Measurements from ENCODE around the gene C19orf25.

C19orf25 gene

GRCh38 chr19:1466461-1467214 is 12.4 kb downstream of the C19orf25 start:
- DNase-seq (ENCODE audit: low spot score) = no peak

DNA sequence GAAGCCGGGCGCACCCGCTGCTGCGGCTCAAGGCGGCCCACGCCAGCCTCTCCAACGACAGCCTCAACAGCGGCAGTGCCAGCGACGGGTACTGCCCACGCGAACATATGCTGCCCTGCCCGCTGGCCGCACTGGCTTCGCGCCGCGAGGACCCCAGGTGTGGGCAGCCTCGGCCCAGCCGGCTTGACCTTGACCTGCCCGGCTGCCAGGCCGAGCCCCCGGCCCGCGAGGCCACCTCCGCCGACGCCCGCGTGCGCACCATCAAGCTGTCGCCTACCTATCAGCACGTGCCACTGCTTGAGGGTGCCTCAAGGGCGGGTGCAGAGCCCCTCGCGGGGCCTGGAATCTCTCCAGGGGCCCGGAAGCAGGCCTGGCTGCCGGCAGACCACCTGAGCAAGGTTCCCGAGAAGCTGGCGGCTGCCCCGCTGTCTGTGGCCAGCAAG is 13.0 kb downstream of the C19orf25 start:
- DNase-seq (ENCODE audit: low spot score) = no peak

- no peak for DNase-seq (ENCODE audit: low spot score)
These were observed 13.6 kb downstream of the C19orf25 start for GRCh38 chr19:1465191-1466016.

DNA sequence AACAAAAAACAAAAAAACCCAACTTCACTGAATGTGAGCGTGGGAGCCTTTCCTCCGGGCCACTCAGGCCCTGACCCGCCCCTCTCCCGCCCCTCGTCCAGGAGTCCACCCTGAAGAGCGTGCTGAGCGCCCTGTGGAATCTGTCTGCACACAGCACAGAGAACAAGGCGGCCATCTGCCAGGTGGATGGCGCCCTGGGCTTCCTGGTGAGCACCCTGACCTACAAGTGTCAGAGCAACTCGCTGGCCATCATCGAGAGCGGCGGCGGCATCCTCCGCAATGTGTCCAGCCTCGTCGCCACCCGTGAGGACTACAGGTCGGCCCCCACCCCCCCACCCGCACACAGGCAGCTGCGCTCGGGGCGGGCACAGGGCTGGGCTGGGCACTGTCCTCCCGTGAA is 17.2 kb downstream of the C19orf25 start:
- DNase-seq (ENCODE audit: low spot score) = no peak

- no peak for DNase-seq (ENCODE audit: low spot score)
These were observed 18.7 kb downstream of the C19orf25 start for GRCh38 chr19:1460033-1460995.

DNA sequence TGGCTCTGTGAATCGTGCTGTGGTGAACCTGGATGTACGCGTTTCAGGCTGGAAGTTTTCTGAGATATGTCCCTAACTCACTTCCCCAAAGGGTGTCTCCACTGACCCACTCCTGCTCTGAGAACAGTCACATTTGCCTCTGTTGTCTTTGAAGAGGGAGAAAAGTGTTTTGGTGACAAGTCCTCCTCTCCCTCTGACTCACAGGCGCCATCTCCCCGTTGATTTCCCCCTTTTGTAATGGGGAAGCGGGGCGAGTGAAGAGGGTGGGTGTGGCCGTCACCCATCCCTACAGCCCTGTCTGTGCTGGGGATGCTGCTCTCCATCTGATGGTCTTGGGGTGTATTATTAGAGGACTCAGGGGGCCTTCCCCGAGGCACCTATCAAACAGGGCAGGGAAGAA is 19.5 kb downstream of the C19orf25 start:
- DNase-seq (ENCODE audit: low spot score) = no peak

- no peak for DNase-seq (ENCODE audit: low spot score)
These were observed 21.1 kb downstream of the C19orf25 start for GRCh38 chr19:1457892-1458291.

DNA sequence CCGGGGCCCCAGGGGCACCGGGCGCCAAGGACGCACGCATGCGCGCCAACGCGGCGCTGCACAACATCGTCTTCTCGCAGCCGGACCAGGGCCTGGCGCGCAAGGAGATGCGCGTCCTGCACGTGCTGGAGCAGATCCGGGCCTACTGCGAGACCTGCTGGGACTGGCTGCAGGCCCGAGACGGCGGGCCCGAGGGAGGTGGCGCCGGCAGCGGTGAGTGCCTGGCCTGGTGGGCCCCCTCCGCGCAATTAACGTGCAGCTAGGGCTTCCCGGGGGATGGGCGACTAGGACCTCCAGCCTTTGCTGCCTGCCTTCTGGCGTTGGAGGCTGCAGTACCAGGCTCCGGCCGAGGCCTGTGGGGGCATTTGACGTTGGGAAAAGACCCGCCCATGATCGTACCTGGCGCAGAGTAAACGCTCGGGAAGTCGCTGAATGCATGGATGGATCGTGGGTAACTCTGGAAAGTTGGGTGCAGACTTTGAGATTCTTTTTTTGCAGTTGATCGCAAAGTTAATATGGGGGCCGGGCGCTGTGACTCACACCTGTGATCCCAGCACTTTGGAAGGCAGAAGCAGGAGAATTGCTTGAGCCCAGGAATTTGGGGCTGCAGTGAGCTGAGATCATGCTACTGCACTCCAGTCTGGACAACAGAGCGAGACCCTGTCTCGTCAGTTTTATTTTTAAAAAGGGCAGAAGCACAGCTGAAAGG is 21.8 kb downstream of the C19orf25 start:
- no peak for DNase-seq (ENCODE audit: low spot score)

- DNase-seq (ENCODE audit: low spot score) = no peak
These were observed 22.7 kb downstream of the C19orf25 start for GRCh38 chr19:1456121-1456900.

DNA sequence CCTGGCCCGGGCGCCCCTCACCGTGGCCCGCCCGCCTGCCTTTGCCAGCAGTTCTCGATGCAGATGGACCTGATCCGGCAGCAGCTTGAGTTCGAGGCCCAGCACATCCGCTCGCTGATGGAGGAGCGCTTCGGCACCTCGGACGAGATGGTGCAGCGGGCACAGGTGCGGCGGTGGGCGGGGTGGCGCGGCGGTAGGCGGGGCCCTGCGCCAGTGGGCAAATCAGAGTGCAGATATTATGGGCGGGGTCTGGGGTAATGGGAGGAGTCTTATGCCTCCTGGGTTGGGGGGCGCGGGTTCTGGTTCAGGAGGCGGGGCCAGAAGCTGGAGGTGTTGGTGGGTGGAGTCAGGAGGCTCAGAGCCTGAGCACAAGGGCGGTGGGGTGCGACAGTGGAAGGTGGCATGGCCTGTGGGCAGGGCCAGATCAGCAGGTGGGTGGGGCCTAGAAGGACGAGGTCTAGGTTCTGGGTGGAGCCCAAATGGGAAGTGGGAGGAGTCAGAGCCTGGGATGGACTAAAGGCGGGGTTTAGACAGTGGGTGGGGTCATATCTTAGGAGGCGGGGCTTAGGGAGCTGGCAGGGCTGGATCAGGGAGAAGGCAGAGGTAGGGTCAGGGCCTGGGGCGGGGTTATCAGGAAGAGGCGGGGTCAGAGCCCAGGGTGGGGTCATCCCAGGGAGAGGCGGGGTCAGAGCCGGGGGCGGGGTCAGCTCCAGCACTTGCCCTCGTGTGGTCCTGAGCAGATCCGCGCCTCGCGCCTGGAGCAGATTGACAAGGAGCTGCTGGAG is 23.5 kb downstream of the C19orf25 start:
- DNase-seq (ENCODE audit: low spot score) = peak; percentile 30

GRCh38 chr19:1455002-1455335 is 24.0 kb downstream of the C19orf25 start:
- no peak for DNase-seq (ENCODE audit: low spot score)

GRCh38 chr19:1453525-1454364 is 25.3 kb downstream of the C19orf25 start:
- DNase-seq (ENCODE audit: low spot score) = no peak

DNA sequence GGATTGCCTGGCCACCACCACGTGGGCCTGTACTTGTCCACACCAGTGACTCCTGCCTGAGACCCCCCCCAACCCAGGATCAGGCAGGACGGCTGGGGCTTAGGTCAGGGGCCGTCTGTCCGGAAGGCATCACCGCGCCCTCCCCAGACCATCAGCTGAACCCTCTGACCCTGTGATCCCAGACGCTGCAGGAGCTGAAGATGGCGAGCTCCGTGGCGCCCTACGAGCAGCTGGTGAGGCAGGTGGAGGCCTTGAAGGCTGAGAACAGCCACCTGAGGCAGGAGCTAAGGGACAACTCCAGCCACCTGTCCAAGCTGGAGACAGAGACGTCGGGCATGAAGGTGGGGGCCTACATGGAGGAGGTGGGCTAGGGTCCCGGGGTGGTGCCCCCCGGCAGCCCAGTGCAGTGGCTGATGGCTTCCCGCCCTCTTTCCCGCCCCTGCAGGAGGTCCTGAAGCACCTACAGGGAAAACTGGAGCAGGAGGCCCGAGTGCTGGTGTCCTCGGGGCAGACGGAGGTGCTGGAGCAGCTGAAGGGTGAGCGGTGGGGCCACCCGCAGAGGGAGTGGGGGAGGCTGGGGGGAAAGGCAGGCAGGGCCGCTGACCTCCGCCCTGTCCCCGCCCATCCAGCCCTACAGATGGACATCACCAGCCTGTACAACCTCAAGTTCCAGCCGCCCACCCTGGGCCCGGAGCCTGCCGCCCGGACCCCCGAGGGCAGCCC is 26.1 kb downstream of the C19orf25 start:
- no peak for DNase-seq (ENCODE audit: low spot score)

DNA sequence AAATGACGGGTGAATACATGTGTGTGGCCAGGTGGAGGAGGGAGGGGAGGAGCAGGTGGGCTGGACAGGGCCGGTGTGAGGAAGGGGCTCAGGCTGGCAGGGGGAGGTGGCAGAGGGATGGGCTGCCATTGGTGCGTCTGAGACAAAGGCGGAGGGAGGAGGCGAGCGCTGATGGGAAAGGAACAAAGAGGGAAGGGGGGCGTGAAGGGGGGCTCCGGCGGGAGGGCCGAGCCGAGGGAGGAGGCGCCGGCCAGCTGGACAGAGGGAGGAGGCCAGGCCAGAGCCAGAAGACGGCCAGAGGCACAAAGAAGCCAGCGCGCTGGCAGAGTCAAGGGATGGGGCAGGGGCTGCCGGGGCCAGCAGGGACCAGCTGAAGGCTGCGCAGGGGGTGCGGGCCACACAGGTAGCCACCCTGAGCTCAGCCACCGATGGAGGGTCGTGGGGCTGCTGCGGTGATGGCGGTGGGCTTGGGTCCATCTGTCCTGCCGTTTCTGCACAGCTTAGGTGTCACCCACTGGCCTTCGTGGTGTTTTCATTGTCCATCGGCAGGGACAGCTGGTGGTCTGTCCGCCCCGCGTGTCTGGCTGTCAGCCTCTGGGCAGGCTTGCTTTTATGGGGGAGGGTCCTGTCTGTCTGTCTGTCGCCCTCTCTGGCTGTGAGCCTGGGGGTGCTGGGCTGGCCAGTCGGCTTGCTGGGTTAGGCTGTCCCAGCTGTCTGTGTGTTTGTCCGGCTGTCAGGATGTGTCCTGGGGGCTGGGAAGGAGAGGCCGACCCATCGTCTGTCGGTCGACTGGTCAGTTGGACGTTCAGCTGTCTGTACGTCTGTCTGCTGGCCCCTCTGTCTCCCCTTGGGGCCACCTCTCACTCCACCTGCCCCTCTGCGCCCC is 26.9 kb downstream of the C19orf25 start:
- DNase-seq (ENCODE audit: low spot score) = no peak

DNA sequence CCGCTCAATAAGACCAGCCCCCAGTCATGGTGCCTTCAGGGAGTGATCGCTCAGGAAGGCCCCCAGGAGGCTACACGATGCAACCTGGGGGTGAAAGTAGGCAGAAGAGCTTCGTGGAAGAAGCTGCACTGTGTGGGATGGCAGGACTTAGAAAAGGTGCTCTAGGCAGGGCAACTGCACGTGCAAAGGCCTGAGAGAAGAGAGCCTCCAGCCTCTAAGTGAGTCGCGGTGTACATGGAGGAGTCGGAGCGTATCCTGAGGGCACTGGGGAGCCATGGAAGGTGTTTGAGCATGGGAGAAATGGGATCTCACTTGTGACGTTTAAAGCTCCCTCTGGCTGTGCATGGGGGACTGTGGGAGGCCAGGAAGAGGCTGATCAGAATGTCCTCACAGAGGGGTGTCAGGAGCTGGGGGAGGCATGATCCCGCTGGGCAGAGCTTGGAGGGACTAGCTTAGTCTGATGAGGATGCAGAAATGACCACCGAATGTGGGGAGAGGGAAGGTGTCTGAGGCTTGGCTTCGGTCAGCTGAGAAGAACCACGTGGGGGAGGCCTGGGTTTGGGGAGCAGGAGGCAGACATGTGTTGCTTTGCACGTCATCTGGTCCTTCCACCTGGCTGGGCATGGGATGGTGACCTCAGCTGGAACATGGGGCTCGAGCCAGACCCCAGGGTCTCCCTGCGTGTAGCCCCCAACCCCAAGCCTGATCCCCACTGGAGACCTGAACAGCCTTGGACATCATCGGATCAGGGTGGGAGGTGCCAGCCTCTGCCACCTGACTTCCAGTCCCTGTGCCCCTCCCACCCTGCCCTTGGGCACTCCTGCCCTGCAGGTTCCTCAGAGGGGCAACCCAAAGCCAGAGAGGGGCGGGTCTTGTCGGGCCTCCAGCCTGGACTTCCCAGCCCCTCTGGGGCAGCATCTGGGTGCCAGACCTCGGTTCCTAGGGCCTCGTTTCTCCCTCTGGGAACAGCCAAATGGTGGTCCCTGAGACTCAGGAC is 28.0 kb downstream of the C19orf25 start:
- DNase-seq (ENCODE audit: low spot score) = no peak

Measured in kidney capillary endothelial cell (primary cell).